Esophagus squamous epithelium (tissue), 5 donors: Measurements from ENCODE around the gene KDM6B. TPM values are rescaled to one million over a fixed set of nuclear protein-coding genes. Genes with fewer than 3 reads are reported as not detected.

Experiments used
- DNase-seq: peaks from one replicate; lab custom pipeline; 2025; lab: John Stamatoyannopoulos, UW
- H3K27ac ChIP-seq, 4 donors: fragments of 200-600 bp; sonication (generic); one replicate each; pipeline ENCODE4 v1.5.1; 2016 to 2019; ENCODE audit warnings: mild to moderate bottlenecking in 1 of 4
- H3K27me3 ChIP-seq, 4 donors: fragments of 200-600 bp; sonication (generic); 1 replicate in 3 of 4; 2 replicates in 1 of 4; pipeline versions ENCODE4 v1.5.1 to v1.6.0; 2017 to 2021; ENCODE audit warnings: antibody characterized with exemption in 1 of 4
- H3K36me3 ChIP-seq, 3 donors: fragments of 200-600 bp; sonication (generic); one replicate each; pipeline ENCODE4 v1.5.1; 2016 to 2019
- H3K4me1 ChIP-seq, 3 donors: fragments of 200-600 bp; sonication (generic); one replicate each; pipeline ENCODE4 v1.5.1; 2017 to 2019
- H3K4me3 ChIP-seq, 4 donors: fragments of 200-600 bp; sonication (generic); 1 replicate in 3 of 4; 2 replicates in 1 of 4; pipeline ENCODE4 v1.5.1; 2016 to 2019; ENCODE audit warnings: mild to moderate bottlenecking in 2 of 4, moderate library complexity in 1 of 4
- H3K9me3 ChIP-seq, 3 donors: fragments of 200-600 bp; sonication (generic); one replicate each; pipeline ENCODE4 v1.5.1; 2016 to 2019
- CTCF ChIP-seq, 6 experiments: fragments of 450-650 bp in 4 of 6; fragments of 200-600 bp in 2 of 6; sonication (generic) in 2 of 6; IDR thresholded peaks; one replicate each; pipeline ENCODE4 v1.5.1; 2016 to 2019; ENCODE audit warnings: antibody characterized with exemption in 6 of 6, mild to moderate bottlenecking in 4 of 6, moderate library complexity in 4 of 6
- POLR2A ChIP-seq, 4 donors: fragments of 450-650 bp; IDR thresholded peaks; one replicate each; pipeline ENCODE4 v1.6.1; 2017; ENCODE audit warnings: antibody characterized with exemption in 4 of 4, mild to moderate bottlenecking in 4 of 4, moderate library complexity in 3 of 4
- whole genome bisulfite sequencing, 2 donors: methylation state at CpG; one replicate each; pipeline ENCODE4 v1.1.5; 2018; 5-methylcytosine and 5-hydroxymethylcytosine counted together
- intact Hi-C: fragments of 100-400 bp; cut with DNase I; formaldehyde crosslinking; loops from one replicate; pipeline ENCODE4 v1.15.0; 2022
- total RNA-seq, 4 donors: library from RNA; depleted of rRNA; stranded (reverse); fragments of >200 nt; gene quantifications; one replicate each; pipeline ENCODE4 v1.1.0, GENCODE V29; 2016
- donor health status: DM: yes; HTN: yes; CAD: no.

KDM6B gene
- total RNA-seq, 4 donors from 2014 or later, result 6.7 to 14.6 (median 7.5) TPM

GRCh38 chr17:7792611-7793010 lies 41.4 kb upstream of the KDM6B start:
- H3K27me3 ChIP-seq, result peaks cover 0 to 12% (median 0%) of the 10 kb centered on the region in 4 donors
- H3K27ac ChIP-seq, result no peak overlapping the region
- TF ChIP-seq POLR2A (IDR thresholded peaks at IDR 0.05), result no peak
- no peak for TF ChIP-seq CTCF (IDR thresholded peaks at IDR 0.05)
- no peaks in the 10 kb centered on the region for H3K9me3 ChIP-seq
- DNase-seq, result no peak
- no peak overlapping the region for H3K4me3 ChIP-seq
- intact Hi-C loops, result no loop called here
- no peaks in the 10 kb centered on the region for H3K36me3 ChIP-seq
- H3K4me1 ChIP-seq, result no peaks in the 10 kb centered on the region
- 88 to 93% methylated on average over 13 to 17 of the region's 17 CpGs for WGBS, 2 donors

- TF ChIP-seq CTCF (IDR thresholded peaks at IDR 0.05), result no peak
- no peak for TF ChIP-seq POLR2A (IDR thresholded peaks at IDR 0.05)
- no peak for DNase-seq
- intact Hi-C loops, result no loop called here
- Histone ChIP-seq H3K27ac (no peak overlapping the region), H3K36me3 (no peaks in the 10 kb centered on the region), H3K4me1 (no peaks in the 10 kb centered on the region), H3K4me3 (no peak overlapping the region), H3K27me3 (peaks cover 0 to 27% (median 0%) of the 10 kb centered on the region in 4 donors), H3K9me3 (no peaks in the 10 kb centered on the region)
- 64 to 73% methylated on average over 16 to 17 of the region's 19 CpGs for WGBS, 2 donors
Measured at GRCh38 chr17:7794075-7794663, 39.8 kb upstream of the KDM6B start.

GRCh38 chr17:7797976-7798375 lies 36.0 kb upstream of the KDM6B start:
- intact Hi-C loops, result no loop called here
- peaks cover 0 to 27% (median 0%) of the 10 kb centered on the region in 4 donors for H3K27me3 ChIP-seq
- no peak overlapping the region for H3K4me3 ChIP-seq
- DNase-seq, result no peak
- no peaks in the 10 kb centered on the region for H3K4me1 ChIP-seq
- no peak overlapping the region for H3K27ac ChIP-seq
- H3K9me3 ChIP-seq, result no peaks in the 10 kb centered on the region
- H3K36me3 ChIP-seq, result no peaks in the 10 kb centered on the region
- WGBS, 2 donors, result 87 to 97% methylated on average over 5 to 13 of the region's 13 CpGs
- TF ChIP-seq POLR2A (IDR thresholded peaks at IDR 0.05), result no peak
- no peak for TF ChIP-seq CTCF (IDR thresholded peaks at IDR 0.05)

GRCh38 chr17:7798839-7799238 lies 35.2 kb upstream of the KDM6B start:
- H3K27ac ChIP-seq, result no peak overlapping the region
- H3K4me3 ChIP-seq, result no peak overlapping the region
- TF ChIP-seq POLR2A (IDR thresholded peaks at IDR 0.05) (no peak), CTCF (IDR thresholded peaks at IDR 0.05) (no peak)
- no peak for DNase-seq
- H3K4me1 ChIP-seq, result peaks cover 0 to 4% (median 0%) of the 10 kb centered on the region in 3 donors
- intact Hi-C loops, result no loop called here
- H3K36me3 ChIP-seq, result no peaks in the 10 kb centered on the region
- H3K27me3 ChIP-seq, result peaks cover 0 to 33% (median 0%) of the 10 kb centered on the region in 4 donors
- 65 to 67% methylated on average over 10 to 12 of the region's 13 CpGs for WGBS, 2 donors
- no peaks in the 10 kb centered on the region for H3K9me3 ChIP-seq

GRCh38 chr17:7803981-7804380 lies 30.0 kb upstream of the KDM6B start:
- Histone ChIP-seq H3K9me3 (no peaks in the 10 kb centered on the region), H3K4me3 (peak overlapping the region in 1 of 4 donors; percentile 30), H3K27me3 (peaks cover 0 to 50% (median 0%) of the 10 kb centered on the region in 4 donors), H3K4me1 (peaks cover 0 to 13% (median 4%) of the 10 kb centered on the region in 3 donors), H3K27ac (no peak overlapping the region), H3K36me3 (no peaks in the 10 kb centered on the region)
- intact Hi-C loops, result no loop called here
- no peak for TF ChIP-seq POLR2A (IDR thresholded peaks at IDR 0.05)
- TF ChIP-seq CTCF (IDR thresholded peaks at IDR 0.05), result no peak
- DNase-seq, result no peak
- 30 to 38% methylated on average over 13 of the region's 13 CpGs for WGBS, 2 donors
